HG02642 (cell line): Measurements from ENCODE around the gene WDR70.
"Not testable (repeated sequence)": the region's sequence is repeated elsewhere in the genome, so short reads cannot be mapped to it uniquely, and the experiment has no call there.

Source experiments
- ATAC-seq: cut with Tn5 transposase; IDR thresholded peaks from one replicate; pipeline ENCODE4 v1.9.1; 2021; ENCODE audit warnings: mild to moderate bottlenecking; ENCODE audit not compliant: unreplicated experiment, poor library complexity

The WDR70 gene

GRCh38 chr5:37777432-37778130, 398.5 kb downstream of the WDR70 start:
- ATAC-seq, result no peak

GRCh38 chr5:37781409-37781808, 402.3 kb downstream of the WDR70 start:
- ATAC-seq, result not testable (repeated sequence)

- ATAC-seq, result no peak
These were observed 407.3 kb downstream of the WDR70 start for GRCh38 chr5:37786416-37786815.

GRCh38 chr5:37786862-37787519, 407.9 kb downstream of the WDR70 start:
- ATAC-seq, result no peak

GRCh38 chr5:37787742-37788141, 408.6 kb downstream of the WDR70 start:
- no peak for ATAC-seq

GRCh38 chr5:37789991-37790390, 410.9 kb downstream of the WDR70 start:
- no peak for ATAC-seq

GRCh38 chr5:37791321-37791720, 412.2 kb downstream of the WDR70 start:
- no peak for ATAC-seq

- ATAC-seq, result no peak
These were observed 414.0 kb downstream of the WDR70 start for GRCh38 chr5:37792975-37793631.

GRCh38 chr5:37795292-37795691, 416.2 kb downstream of the WDR70 start:
- ATAC-seq, result not testable (repeated sequence)

- ATAC-seq, result not testable (repeated sequence)
These were observed 417.3 kb downstream of the WDR70 start for GRCh38 chr5:37796435-37796834.

GRCh38 chr5:37799865-37800421, 420.8 kb downstream of the WDR70 start:
- no peak for ATAC-seq

GRCh38 chr5:37801521-37801920, 422.4 kb downstream of the WDR70 start:
- ATAC-seq, result no peak
